ENCODE measurements around the gene DPF3.

The DPF3 gene

GRCh38 chr14:72652179-72652578 is 241.7 kb downstream of the DPF3 start:
- no peak overlapping the region for H3K4me3 ChIP-seq (ENCODE audit: low read depth, low read length)

DNA sequence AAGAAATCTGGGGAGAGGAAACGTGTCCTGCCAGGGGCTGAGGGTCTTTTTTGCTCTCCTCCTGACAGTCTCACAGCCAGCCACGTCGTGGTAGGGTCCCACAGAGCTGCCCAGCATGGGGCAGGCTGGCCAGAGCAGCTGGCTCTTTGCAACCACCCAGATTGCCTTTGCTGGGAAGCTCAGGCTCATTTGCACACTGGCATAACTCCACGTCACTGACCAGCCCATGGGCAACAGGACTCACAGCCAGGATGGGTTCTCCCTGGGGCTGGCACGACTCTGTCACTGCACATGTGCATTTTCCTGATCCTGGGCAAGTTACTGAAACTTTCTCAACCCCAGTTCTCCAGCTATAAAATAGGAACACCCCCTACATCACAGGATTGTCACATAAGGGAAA is 242.2 kb downstream of the DPF3 start:
- no peak overlapping the region for H3K4me3 ChIP-seq (ENCODE audit: low read depth, low read length)

GRCh38 chr14:72651081-72651480 is 242.8 kb downstream of the DPF3 start:
- no peak overlapping the region for H3K4me3 ChIP-seq (ENCODE audit: low read depth, low read length)

DNA sequence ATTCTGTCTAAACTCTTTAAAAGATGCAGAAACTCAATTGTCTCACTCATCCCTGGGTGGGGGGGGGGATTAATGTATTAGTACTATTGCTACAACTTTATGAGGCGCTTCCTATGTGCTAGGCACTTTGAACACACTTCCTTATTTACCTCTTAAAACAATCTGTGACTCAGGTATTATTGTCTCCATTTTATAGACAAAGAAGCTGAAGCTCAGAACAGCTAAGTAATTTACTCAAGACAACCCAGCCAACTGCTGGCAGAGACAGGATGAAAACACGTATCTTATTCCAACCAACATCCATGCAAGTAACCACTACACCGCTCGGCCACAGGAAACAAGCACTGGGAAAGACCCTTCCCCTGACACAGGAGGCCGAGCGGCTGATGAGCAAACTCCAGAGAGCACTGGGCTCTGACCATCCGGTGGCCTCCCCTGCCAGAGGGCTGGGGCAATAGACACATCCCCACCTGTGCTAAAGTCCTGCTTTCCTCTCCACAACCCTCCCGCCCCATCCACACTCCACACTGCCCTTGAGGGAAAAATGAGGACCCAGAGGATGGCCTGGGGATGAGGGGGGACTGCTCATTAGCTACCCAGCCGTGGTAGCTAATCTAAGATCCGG is 244.2 kb downstream of the DPF3 start:
- H3K4me3 ChIP-seq (ENCODE audit: low read depth, low read length): no peak overlapping the region

DNA sequence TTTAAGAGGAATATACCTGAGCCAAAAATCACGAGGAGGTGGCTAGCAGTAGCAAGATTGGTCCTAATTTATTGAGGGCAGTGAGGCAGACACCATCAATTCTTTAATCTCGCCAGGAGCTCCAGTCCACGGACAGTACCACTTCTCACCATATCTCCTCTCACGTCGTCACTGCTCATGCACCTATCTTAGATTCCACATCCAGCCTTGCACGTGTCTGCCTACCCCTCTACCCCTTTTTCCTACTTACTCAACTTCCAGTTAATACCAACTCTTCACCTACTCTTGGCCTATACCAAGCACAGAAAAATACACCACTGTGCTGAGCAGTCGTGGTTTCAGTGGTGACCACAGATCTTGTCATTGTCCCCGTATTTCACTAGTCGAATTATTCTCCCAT is 246.1 kb downstream of the DPF3 start:
- H3K4me3 ChIP-seq (ENCODE audit: low read depth, low read length): no peak overlapping the region

DNA sequence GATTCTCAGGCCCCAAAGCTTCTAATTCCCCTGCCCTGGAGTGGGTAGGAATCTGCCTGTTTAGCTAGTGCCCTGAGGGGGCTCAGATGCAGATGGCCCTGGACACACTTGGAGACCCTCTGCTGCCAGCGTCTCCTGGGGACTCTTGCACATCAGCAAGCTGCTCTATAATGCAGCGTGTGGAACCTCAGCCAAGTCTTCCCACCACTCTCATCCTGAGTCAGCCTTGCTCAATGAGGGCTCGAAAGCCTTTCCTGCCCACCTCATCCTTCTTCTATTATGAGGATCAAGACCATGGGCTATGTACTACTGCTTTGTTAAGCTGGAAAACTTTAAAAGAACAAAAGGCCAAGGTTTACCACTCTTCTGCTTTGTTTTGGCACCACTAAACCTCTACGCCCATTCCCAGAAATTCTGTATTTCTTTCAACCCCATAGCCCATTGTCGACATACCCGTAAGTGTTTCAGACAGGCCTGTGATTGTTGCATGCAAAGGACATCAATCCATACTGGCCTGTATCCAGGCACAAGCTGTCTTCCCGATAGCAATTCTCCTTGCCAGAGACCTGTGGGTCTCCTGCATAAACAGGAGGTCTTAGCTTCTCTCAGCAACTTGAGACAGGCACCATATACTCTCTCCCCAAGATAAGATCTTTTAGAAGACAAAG is 246.9 kb downstream of the DPF3 start:
- no peak overlapping the region for H3K4me3 ChIP-seq (ENCODE audit: low read depth, low read length)

GRCh38 chr14:72645706-72646105 is 248.2 kb downstream of the DPF3 start:
- no peak overlapping the region for H3K4me3 ChIP-seq (ENCODE audit: low read depth, low read length)

GRCh38 chr14:72644758-72645489 is 249.0 kb downstream of the DPF3 start:
- H3K4me3 ChIP-seq (ENCODE audit: low read depth, low read length): no peak overlapping the region

DNA sequence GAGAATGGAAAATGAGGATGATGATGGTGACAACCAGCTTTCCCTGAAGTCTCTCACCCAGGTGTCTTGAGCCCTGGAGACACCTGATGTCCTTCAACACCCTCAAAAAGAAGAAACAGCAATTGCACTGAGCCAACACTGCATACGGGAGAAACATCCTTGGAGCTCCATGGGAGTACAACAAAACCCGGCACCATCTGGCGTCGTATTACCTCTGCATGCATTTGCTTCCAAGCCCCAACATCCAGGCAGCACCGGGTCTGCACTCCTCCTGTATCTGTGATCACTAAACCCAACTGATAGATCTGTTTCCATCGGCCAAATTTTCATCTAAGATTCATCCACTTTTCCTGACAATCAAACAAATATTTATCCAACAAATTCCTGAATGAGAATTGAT is 249.9 kb downstream of the DPF3 start:
- H3K4me3 ChIP-seq (ENCODE audit: low read depth, low read length): no peak overlapping the region

GRCh38 chr14:72643317-72643801 is 250.5 kb downstream of the DPF3 start:
- no peak overlapping the region for H3K4me3 ChIP-seq (ENCODE audit: low read depth, low read length)

- no peak overlapping the region for H3K4me3 ChIP-seq (ENCODE audit: low read depth, low read length)
Measured at GRCh38 chr14:72640911-72641485, 252.9 kb downstream of the DPF3 start.

DNA sequence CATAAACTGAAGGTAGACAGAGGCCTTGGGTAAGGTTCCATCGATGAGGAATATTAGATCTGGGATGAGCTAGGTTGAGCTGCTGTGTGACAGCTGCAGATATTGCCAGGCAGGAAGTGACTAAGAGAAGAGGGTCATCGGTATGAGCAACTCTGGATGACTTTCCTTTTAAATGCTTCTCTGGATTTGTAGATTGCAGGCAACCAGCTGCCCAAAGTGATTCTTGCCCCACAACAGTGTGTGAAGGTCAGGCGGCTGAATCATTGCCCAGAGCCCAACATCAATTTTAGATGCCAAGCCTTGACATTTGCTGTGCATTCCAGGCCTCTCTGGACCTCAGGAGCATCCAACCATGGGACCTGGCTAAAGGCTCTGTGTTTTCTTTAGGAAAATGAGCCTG is 255.9 kb downstream of the DPF3 start:
- H3K4me3 ChIP-seq (ENCODE audit: low read depth, low read length): no peak overlapping the region

GRCh38 chr14:72636871-72637270 is 257.0 kb downstream of the DPF3 start:
- no peak overlapping the region for H3K4me3 ChIP-seq (ENCODE audit: low read depth, low read length)

- H3K4me3 ChIP-seq (ENCODE audit: low read depth, low read length): no peak overlapping the region
Measured at GRCh38 chr14:72636094-72636493, 257.8 kb downstream of the DPF3 start.

DNA sequence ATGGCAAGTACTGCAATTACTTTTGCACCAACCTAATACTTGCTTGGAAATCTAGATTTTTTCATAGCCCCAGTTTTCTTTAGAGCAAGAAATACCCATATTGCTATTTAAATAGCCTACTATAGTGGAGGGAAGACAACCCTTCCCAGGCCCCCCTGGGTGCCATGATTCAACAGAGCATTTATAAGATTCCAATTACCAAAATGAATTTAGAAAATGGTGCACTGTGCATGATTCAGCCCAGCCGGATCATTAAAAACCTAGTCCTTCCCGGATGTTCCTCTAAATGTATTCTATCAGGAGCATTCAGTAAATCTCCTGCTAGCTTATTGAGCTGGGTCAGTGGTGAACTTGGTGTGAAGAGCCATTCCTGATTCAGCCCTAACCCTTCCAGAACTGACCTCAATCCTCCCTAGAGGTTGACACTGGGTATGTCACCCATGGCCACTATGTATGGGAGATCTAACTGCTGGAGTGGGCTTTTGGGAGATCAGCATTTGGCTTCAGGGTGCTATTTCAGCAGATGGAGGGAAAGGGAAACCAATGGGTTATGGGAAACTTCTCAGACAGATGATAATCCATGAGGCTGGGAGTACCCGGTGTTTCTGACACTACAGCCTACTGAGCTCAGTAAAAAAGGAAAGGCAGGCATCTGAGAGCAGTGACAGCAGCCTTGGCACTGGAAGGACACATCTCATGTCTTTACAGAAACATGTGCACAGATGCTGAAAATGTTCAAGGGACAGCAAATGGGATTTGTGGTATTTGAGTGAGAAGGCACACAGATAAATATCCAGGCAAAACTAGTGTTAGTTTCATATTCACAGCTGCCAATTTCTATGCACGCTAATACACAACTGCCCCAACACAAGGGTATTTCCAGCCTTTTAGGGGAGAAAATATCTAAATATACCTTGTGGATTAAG is 258.9 kb downstream of the DPF3 start:
- H3K4me3 ChIP-seq (ENCODE audit: low read depth, low read length): no peak overlapping the region

GRCh38 chr14:72633551-72633950 is 260.4 kb downstream of the DPF3 start:
- no peak overlapping the region for H3K4me3 ChIP-seq (ENCODE audit: low read depth, low read length)

DNA sequence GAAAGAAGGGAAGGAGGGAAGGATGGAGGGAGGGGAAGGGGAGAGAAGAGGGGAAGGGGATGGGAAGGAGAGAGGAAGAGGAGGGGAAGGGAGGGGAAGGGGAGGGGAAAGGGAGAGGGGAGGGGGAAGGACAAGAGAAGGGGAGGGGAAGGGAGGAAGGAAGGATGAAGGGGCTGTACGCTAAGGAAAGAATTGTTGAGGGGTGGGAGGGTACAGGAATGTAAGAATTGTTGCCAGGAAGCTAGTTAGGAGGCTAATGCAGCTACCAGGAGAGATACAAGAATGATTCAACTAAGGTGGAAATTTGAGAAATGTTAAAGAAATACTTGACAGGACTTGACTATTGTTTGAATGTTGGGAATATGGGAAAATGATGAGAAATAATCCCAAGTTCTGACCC is 261.2 kb downstream of the DPF3 start:
- no peak overlapping the region for H3K4me3 ChIP-seq (ENCODE audit: low read depth, low read length)

DNA sequence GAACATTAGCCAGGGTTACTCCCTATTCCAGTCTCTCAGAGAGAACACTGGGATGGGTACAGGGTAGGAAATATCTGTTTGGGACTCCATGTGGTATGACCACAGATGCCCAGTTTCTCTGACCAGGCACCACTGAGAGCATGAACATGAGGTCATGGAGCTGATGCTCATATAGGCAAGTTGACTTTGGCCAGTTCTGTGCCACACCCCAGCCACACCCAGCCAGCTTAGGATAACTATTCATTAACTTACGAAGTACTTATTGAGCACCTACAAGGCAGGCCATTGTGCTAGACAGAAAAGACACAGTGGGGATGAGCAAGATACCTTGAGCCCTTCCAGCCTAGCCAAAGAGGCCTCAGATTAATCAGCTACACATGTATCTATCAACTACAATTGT is 262.5 kb downstream of the DPF3 start:
- no peak overlapping the region for H3K4me3 ChIP-seq (ENCODE audit: low read depth, low read length)

DNA sequence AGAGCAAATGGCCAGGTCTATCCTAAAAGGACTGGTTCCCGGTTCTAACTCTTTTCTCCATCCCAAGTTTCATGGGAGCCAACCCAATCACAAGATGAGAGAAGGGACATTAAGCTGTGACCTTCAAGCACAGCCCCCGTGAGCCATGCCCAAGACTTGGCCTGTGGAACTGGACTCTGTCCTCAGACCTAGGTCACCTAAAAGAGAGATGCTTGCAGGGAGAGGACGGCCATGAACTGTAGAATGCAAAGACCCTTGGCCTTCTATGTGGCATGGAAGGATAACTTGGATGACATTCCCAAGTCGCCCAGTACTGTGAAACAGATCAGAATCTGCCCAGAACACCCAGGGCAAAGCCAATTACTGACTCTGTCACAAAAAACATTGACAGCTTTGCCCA is 263.5 kb downstream of the DPF3 start:
- H3K4me3 ChIP-seq (ENCODE audit: low read depth, low read length): no peak overlapping the region

DNA sequence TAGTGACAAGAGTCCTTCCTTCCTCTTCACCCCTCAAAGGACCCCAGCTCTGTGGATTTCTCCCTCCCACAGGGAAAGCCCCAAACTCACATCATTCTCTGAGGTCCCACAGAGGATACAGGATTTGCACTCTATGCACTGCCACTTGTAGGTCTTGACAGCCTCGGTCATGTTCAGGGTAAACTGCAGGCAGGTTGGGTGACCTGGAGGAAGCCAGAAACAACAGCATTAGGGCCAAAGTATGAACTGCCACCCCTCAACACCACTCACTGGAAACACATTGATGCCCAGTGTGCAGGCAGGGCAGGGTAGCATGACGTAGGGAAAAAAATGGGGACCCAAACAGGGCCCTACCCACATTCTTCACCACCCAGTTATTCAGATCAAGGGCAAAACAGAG is 264.4 kb downstream of the DPF3 start:
- no peak overlapping the region for H3K4me3 ChIP-seq (ENCODE audit: low read depth, low read length)

DNA sequence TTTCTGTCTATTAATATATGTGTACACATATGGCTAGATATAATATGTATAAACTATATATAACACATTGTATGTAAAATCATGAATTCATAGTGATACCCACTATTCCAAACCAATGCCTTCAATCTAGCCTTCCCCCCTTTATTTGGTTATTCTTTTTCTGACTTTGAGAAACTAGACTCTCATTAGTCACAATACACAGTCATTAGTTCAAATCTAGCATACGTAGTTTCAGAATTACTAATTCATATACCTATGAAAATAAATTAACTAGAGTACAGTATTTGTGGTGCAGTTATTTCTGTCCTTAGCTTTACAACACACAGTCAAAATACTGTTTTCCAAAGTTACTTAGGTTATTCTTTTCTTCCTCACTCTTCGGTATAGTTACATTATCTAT is 268.2 kb downstream of the DPF3 start:
- H3K4me3 ChIP-seq (ENCODE audit: low read depth, low read length): no peak overlapping the region

All from iPS-11a (cell line).